ENCODE results near the gene OPCML.

- TF ChIP-seq EZH2phosphoT487 (IDR thresholded peaks at IDR 0.05; ENCODE audit: borderline replicate concordance): no peak
- TF ChIP-seq, protein P1, sequence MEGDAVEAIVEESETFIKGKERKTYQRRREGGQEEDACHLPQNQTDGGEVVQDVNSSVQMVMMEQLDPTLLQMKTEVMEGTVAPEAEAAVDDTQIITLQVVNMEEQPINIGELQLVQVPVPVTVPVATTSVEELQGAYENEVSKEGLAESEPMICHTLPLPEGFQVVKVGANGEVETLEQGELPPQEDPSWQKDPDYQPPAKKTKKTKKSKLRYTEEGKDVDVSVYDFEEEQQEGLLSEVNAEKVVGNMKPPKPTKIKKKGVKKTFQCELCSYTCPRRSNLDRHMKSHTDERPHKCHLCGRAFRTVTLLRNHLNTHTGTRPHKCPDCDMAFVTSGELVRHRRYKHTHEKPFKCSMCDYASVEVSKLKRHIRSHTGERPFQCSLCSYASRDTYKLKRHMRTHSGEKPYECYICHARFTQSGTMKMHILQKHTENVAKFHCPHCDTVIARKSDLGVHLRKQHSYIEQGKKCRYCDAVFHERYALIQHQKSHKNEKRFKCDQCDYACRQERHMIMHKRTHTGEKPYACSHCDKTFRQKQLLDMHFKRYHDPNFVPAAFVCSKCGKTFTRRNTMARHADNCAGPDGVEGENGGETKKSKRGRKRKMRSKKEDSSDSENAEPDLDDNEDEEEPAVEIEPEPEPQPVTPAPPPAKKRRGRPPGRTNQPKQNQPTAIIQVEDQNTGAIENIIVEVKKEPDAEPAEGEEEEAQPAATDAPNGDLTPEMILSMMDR (conservative IDR thresholded peaks at IDR 0.05; ENCODE audit: low read length): no peak
These were observed 741.8 kb downstream of the OPCML start for GRCh38 chr11:132790466-132790865.
